GM23248 (cell line): ENCODE measurements around the gene RABL2A. TPM values are rescaled to one million over a fixed set of nuclear protein-coding genes. Genes with fewer than 3 reads are reported as not detected.
"Not testable (repeated sequence)": the region's sequence is repeated elsewhere in the genome, so short reads cannot be mapped to it uniquely, and the experiment has no call there.

Experiments used
- DNase-seq: peaks from one replicate; pipeline ENCODE4 v3.0.0-alpha.2; 2015
- H2AFZ ChIP-seq: fragments of 200-600 bp; sonication (generic); 2 replicates; pipeline ENCODE4 v1.6.1; 2016; ENCODE audit warnings: antibody characterized with exemption
- H3F3A ChIP-seq: fragments of 200-600 bp; sonication (generic); 2 replicates; pipeline ENCODE4 v1.6.1; 2016; ENCODE audit warnings: mild to moderate bottlenecking, antibody characterized with exemption, mixed run types; ENCODE audit not compliant: insufficient read depth
- H3K27ac ChIP-seq: fragments of 200-600 bp; sonication (generic); 2 replicates; pipeline ENCODE4 v1.5.1; 2016; ENCODE audit warnings: mild to moderate bottlenecking
- H3K27me3 ChIP-seq: fragments of 200-600 bp; sonication (generic); replicated peaks from 2 replicates; pipeline ENCODE4 v1.6.1; 2016; ENCODE audit warnings: mild to moderate bottlenecking; ENCODE audit not compliant: insufficient read depth
- H3K36me3 ChIP-seq: fragments of 200-600 bp; sonication (generic); 2 replicates; pipeline ENCODE4 v1.6.1; 2016; ENCODE audit warnings: low read depth, mild to moderate bottlenecking
- H3K4me1 ChIP-seq: fragments of 200-600 bp; sonication (generic); 2 replicates; pipeline ENCODE4 v1.6.1; 2016; ENCODE audit warnings: mild to moderate bottlenecking; ENCODE audit not compliant: insufficient read depth
- H3K4me2 ChIP-seq: fragments of 200-600 bp; sonication (generic); one replicate; pipeline ENCODE4 v1.6.1; 2016; ENCODE audit warnings: mild to moderate bottlenecking; ENCODE audit not compliant: unreplicated experiment
- H3K4me3 ChIP-seq: fragments of 200-600 bp; sonication (generic); 2 replicates; pipeline ENCODE4 v1.5.1; 2016; ENCODE audit warnings: mild to moderate bottlenecking
- H3K79me2 ChIP-seq: fragments of 200-600 bp; sonication (generic); 2 replicates; pipeline ENCODE4 v1.6.1; 2016; ENCODE audit warnings: mild to moderate bottlenecking; ENCODE audit not compliant: insufficient read depth
- H3K9ac ChIP-seq: fragments of 200-600 bp; sonication (generic); 2 replicates; pipeline ENCODE4 v1.6.1; 2016; ENCODE audit warnings: mild to moderate bottlenecking
- H3K9me2 ChIP-seq: fragments of 200-600 bp; sonication (generic); 2 replicates; pipeline ENCODE4 v1.6.1; 2016; ENCODE audit warnings: mixed run types, mild to moderate bottlenecking, moderate library complexity; ENCODE audit not compliant: insufficient read depth
- H3K9me3 ChIP-seq: fragments of 200-600 bp; sonication (generic); one replicate; pipeline ENCODE4 v1.6.1; 2017; ENCODE audit warnings: low read depth
- H4K20me1 ChIP-seq: fragments of 200-600 bp; sonication (generic); 2 replicates; pipeline ENCODE4 v1.6.0; 2016; ENCODE audit not compliant: insufficient read depth
- EZH2 ChIP-seq: fragments of 200-600 bp; sonication (generic); IDR thresholded peaks from 2 replicates; pipeline ENCODE4 v1.6.1; 2018; ENCODE audit warnings: antibody characterized with exemption, mild to moderate bottlenecking; ENCODE audit not compliant: insufficient read depth, poor library complexity, severe bottlenecking
- EZH2phosphoT487 ChIP-seq: fragments of 200-600 bp; sonication (generic); IDR thresholded peaks from 2 replicates; pipeline ENCODE4 v1.6.1; 2018; ENCODE audit warnings: antibody characterized with exemption, moderate library complexity, mild to moderate bottlenecking, low read depth; ENCODE audit not compliant: insufficient read depth
- WGBS, 2 experiments: methylation state at CpG; one replicate each; pipeline ENCODE4 v1.1.6; 2015 to 2017; ENCODE audit warnings: low lambda C conversion rate in 2 of 2, low coverage in 1 of 2; ENCODE audit errors: missing lambda C conversion rate in 2 of 2; 5-methylcytosine and 5-hydroxymethylcytosine counted together
- in situ Hi-C: fragments of 300-500 bp; cut with MboI; formaldehyde crosslinking; loops from 2 replicates; pipeline ENCODE4 v1.15.0; 2020
- microRNA-seq: library from miRNA; unstranded; fragments of <30 nt; microRNA quantifications from one replicate; pipeline ENCODE4, GENCODE V29; 2016; ENCODE audit warnings: borderline number of aligned reads
- polyA plus RNA-seq: library from polyadenylated mRNA; unstranded; fragments of >200 nt; fragmentation: Nextera tagmentation; extraction: Ambion mirVana; gene quantifications from 2 replicates; pipeline ENCODE4 v1.2.1, GENCODE V29; 2016
- small RNA-seq: library from RNA; depleted of rRNA; stranded (forward); fragments of <200 nt; gene quantifications from one replicate; pipeline ENCODE3, GENCODE V24; 2014; ENCODE audit warnings: low read depth, low replicate concordance
- total RNA-seq: library from RNA; depleted of rRNA; stranded (reverse); fragments of >200 nt; shearing (Covaris generic); gene quantifications from 2 replicates; pipeline ENCODE4 v1.2.3, GENCODE V29; 2014; rRNA removed

Gene RABL2A
- total and polyA plus RNA-seq, 2 experiments from 2014 or later, result 4.3 to 9.7 TPM

GRCh38 chr2:113679457-113679856 lies 52.4 kb downstream of the RABL2A start:
- Histone ChIP-seq H3K4me2 (no peak overlapping the region), H3K27ac (no peak overlapping the region), H3F3A (no peaks in the 10 kb centered on the region), H2AFZ (no peak overlapping the region), H3K27me3 (peaks cover 14% of the 10 kb centered on the region), H3K9me3 (no peaks in the 10 kb centered on the region), H3K79me2 (no peaks in the 10 kb centered on the region), H3K4me1 (no peaks in the 10 kb centered on the region), H3K36me3 (no peaks in the 10 kb centered on the region), H3K9me2 (no peaks in the 10 kb centered on the region), H4K20me1 (no peaks in the 10 kb centered on the region), H3K4me3 (no peak overlapping the region), H3K9ac (no peak overlapping the region)
- in situ Hi-C loops, result no loop called here
- WGBS, 2 experiments, result 57 to 59% methylated on average over 8 of the region's 8 CpGs
- DNase-seq, result no peak
- TF ChIP-seq EZH2phosphoT487, result no peak
- TF ChIP-seq EZH2, result no peak

- no peak overlapping the region for H2AFZ ChIP-seq
Measured at GRCh38 chr2:113685471-113685870, 58.4 kb downstream of the RABL2A start.

GRCh38 chr2:113686537-113686936 lies 59.5 kb downstream of the RABL2A start:
- Histone ChIP-seq H3K27ac (no peak overlapping the region), H3K9me3 (no peaks in the 10 kb centered on the region), H2AFZ (no peak overlapping the region), H3K27me3 (no peaks in the 10 kb centered on the region), H3K36me3 (no peaks in the 10 kb centered on the region), H3K79me2 (no peaks in the 10 kb centered on the region), H3K4me1 (no peaks in the 10 kb centered on the region), H3K4me2 (no peak overlapping the region), H3F3A (no peaks in the 10 kb centered on the region), H4K20me1 (no peaks in the 10 kb centered on the region), H3K4me3 (no peak overlapping the region), H3K9me2 (no peaks in the 10 kb centered on the region), H3K9ac (no peak overlapping the region)
- no peak for TF ChIP-seq EZH2
- TF ChIP-seq EZH2phosphoT487, result no peak
- in situ Hi-C loops, result no loop called here
- DNase-seq, result peak; percentile 57
- WGBS, 2 experiments, result 71 to 87% methylated on average over 2 of the region's 2 CpGs

More at GRCh38 chr2:113685471-113685870, 58.4 kb downstream of the RABL2A start:
- Histone ChIP-seq H4K20me1 (no peaks in the 10 kb centered on the region), H3K4me2 (no peak overlapping the region), H3K4me3 (no peak overlapping the region), H3K27ac (no peak overlapping the region), H3K9ac (no peak overlapping the region), H3K27me3 (no peaks in the 10 kb centered on the region), H3K9me3 (no peaks in the 10 kb centered on the region), H3K79me2 (no peaks in the 10 kb centered on the region), H3K36me3 (no peaks in the 10 kb centered on the region), H3K9me2 (no peaks in the 10 kb centered on the region), H3F3A (no peaks in the 10 kb centered on the region), H3K4me1 (no peaks in the 10 kb centered on the region)
- TF ChIP-seq EZH2 (no peak), EZH2phosphoT487 (no peak)
- DNase-seq, result peak; percentile 21
- WGBS, 2 experiments, result 81% methylated on average over 8 of the region's 8 CpGs
- in situ Hi-C loops, result no loop called here

DNA sequence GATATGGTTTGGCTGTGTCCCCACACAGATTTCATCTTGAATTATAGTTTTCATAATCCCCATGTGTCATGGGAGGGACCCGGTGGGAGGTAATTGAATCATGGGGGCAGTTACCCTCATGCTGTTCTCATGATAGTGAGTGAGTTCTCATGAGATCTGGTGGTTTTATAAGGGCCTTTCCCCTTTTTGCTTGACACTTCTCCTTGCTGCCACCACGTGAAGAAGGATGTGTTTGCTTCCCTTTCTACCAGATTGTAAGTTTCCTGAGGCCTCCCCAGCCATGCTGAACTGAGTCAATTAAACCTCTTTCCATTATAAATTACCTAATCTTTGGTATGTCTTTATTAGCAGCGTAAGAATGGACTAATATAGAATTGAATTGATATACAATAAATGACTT lies 63.8 kb downstream of the RABL2A start:
- H3K9me2 ChIP-seq, H3K27me3 ChIP-seq, H3K9me3 ChIP-seq, H3K4me1 ChIP-seq, DNase-seq, in situ Hi-C loops, H3K36me3 ChIP-seq, H3K79me2 ChIP-seq, H3K27ac ChIP-seq, H2AFZ ChIP-seq, H3K4me2 ChIP-seq, H3K4me3 ChIP-seq, H4K20me1 ChIP-seq, H3F3A ChIP-seq, H3K9ac ChIP-seq: not testable (repeated sequence)
- WGBS, 2 experiments, result 24 to 32% methylated on average over 3 of the region's 3 CpGs

Small RNAs within 50 kb of the gene (microRNA-seq; reads per million reads assigned to microRNA genes)
- gene MIR1302-3, result not detected

Small RNAs within 50 kb of the gene (small RNA-seq; reads per million reads assigned to genes)
- not detected for gene MIR1302-3
- gene RNU6-744P, result not detected

Other genes starting within 250 kb of the RABL2A start
- gene ZNG1B, start 189.6 kb upstream of the RABL2A start, total RNA-seq, result 22.1 and 37.8 TPM in 2 replicates
- 69.2 and 73.5 TPM in 2 replicates for gene ZNG1B, start 189.6 kb upstream of the RABL2A start, polyA plus RNA-seq
- not detected in 2 replicates for gene FOXD4L1, start 128.6 kb upstream of the RABL2A start, total RNA-seq
- not detected in 2 replicates for gene FOXD4L1, start 128.6 kb upstream of the RABL2A start, polyA plus RNA-seq
- gene SLC35F5, start 129.4 kb downstream of the RABL2A start, total RNA-seq, result 129 and 146 TPM in 2 replicates
- gene SLC35F5, start 129.4 kb downstream of the RABL2A start, polyA plus RNA-seq, result 97.0 and 101 TPM in 2 replicates